ENCODE data around the gene TTC21A. TPM values are rescaled to one million over a fixed set of nuclear protein-coding genes. Genes with fewer than 3 reads are reported as not detected.
A peak's percentile ranks its signal among the peaks of the same experiment; 100 is the strongest.

Gene TTC21A
- total RNA-seq, 1 experiment from 2014 or later, result 1.2 TPM

- ATAC-seq, result no peak
- intact Hi-C loops (cut with micrococcal nuclease), result no loop called here
- H3K79me2 ChIP-seq (ENCODE audit: low read length), result peaks cover 79% of the 10 kb centered on the region
- H3K4me2 ChIP-seq (ENCODE audit: low read length), result no peak overlapping the region
- no TSS peak for BruUV-seq (replicated peaks)
- no peak overlapping the region for H3K4me3 ChIP-seq (ENCODE audit: low read length)
- no peak overlapping the region for H2AFZ ChIP-seq (ENCODE audit: low read length)
- TF ChIP-seq CTCF (conservative IDR thresholded peaks at IDR 0.05; ENCODE audit: low read depth, low read length) (no peak), EZH2phosphoT487 (IDR thresholded peaks at IDR 0.05; ENCODE audit: borderline replicate concordance, low read length) (no peak), EZH2 (IDR thresholded peaks at IDR 0.05; ENCODE audit: low read length, unreplicated experiment) (no peak)
- H3K27me3 ChIP-seq (ENCODE audit: low read length), result no peaks in the 10 kb centered on the region
- H4K20me1 ChIP-seq (ENCODE audit: low read length), result peaks cover 87% of the 10 kb centered on the region
- no peaks in the 10 kb centered on the region for H3K9me2 ChIP-seq (replicated peaks; ENCODE audit: low read length)
- H3K9ac ChIP-seq (ENCODE audit: low read length), result no peak overlapping the region
- no peaks in the 10 kb centered on the region for H3F3A ChIP-seq (ENCODE audit: low read length, unreplicated experiment)
- peaks cover 51% of the 10 kb centered on the region for H3K36me3 ChIP-seq (ENCODE audit: low read depth, low read length)
- ChIA-PET CTCF (no interaction called here), POLR2A (ENCODE audit: unreplicated experiment) (no interaction called here)
- no peak overlapping the region for H3K27ac ChIP-seq (ENCODE audit: low read length)
- H3K4me1 ChIP-seq (ENCODE audit: insufficient read depth, low read length), result peaks cover 74% of the 10 kb centered on the region
- no peaks in the 10 kb centered on the region for H3K9me3 ChIP-seq (ENCODE audit: low read length)
- no peak for DNase-seq
Measured at GRCh38 chr3:39144748-39145380, 37.4 kb downstream of the TTC21A start.

GRCh38 chr3:39146083-39146501 lies 38.6 kb downstream of the TTC21A start:
- intact Hi-C loops (cut with micrococcal nuclease), result no loop called here
- H2AFZ ChIP-seq (ENCODE audit: low read length), result no peak overlapping the region
- H3K9me2 ChIP-seq (replicated peaks; ENCODE audit: low read length), result no peaks in the 10 kb centered on the region
- peaks cover 76% of the 10 kb centered on the region for H3K4me1 ChIP-seq (ENCODE audit: insufficient read depth, low read length)
- H3K36me3 ChIP-seq (ENCODE audit: low read depth, low read length), result peaks cover 47% of the 10 kb centered on the region
- ATAC-seq (no peak), DNase-seq (no peak)
- no peaks in the 10 kb centered on the region for H3K9me3 ChIP-seq (ENCODE audit: low read length)
- peaks cover 90% of the 10 kb centered on the region for H4K20me1 ChIP-seq (ENCODE audit: low read length)
- H3K9ac ChIP-seq (ENCODE audit: low read length), result no peak overlapping the region
- H3K27me3 ChIP-seq (ENCODE audit: low read length), result no peaks in the 10 kb centered on the region
- POLR2A ChIA-PET (ENCODE audit: unreplicated experiment), result no interaction called here
- peak overlapping the region; percentile 98 for H3K4me2 ChIP-seq (ENCODE audit: low read length)
- no peak overlapping the region for H3K4me3 ChIP-seq (ENCODE audit: low read length)
- H3K79me2 ChIP-seq (ENCODE audit: low read length), result peaks cover 83% of the 10 kb centered on the region
- CTCF ChIA-PET, result no interaction called here
- no peak overlapping the region for H3K27ac ChIP-seq (ENCODE audit: low read length)
- no TSS peak for BruUV-seq (replicated peaks)
- TF ChIP-seq EZH2 (IDR thresholded peaks at IDR 0.05; ENCODE audit: low read length, unreplicated experiment) (no peak), CTCF (conservative IDR thresholded peaks at IDR 0.05; ENCODE audit: low read depth, low read length) (no peak), EZH2phosphoT487 (IDR thresholded peaks at IDR 0.05; ENCODE audit: borderline replicate concordance, low read length) (no peak)
- H3F3A ChIP-seq (ENCODE audit: low read length, unreplicated experiment), result no peaks in the 10 kb centered on the region
